Measurements from ENCODE around the gene LPP. TPM values are rescaled to one million over a fixed set of nuclear protein-coding genes. Genes with fewer than 3 reads are reported as not detected.

Gene LPP
- total and polyA plus RNA-seq, 2 donors from 2014 or later = 6.7 to 233 TPM

DNA sequence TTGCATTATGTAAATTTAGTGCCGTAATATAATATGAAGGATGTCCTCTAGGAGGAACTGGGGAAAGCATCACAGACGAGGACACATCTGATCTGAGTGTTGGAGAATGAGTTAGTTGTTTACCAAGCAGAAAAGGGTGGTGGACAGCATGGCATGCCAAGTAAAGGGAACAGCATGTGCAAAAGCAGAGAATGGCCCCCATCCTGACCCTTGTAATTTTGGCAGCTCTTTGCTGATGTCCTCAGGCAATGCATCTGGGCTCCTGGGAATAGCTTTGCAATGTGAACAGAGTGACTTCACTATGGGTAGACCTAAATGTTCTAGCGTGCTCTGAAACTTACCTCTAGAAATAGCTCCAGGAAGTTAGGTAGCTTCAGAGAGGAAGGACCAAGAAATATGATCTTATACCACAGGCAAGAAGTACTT is 263.3 kb downstream of the LPP start:
- TF ChIP-seq, protein P1, sequence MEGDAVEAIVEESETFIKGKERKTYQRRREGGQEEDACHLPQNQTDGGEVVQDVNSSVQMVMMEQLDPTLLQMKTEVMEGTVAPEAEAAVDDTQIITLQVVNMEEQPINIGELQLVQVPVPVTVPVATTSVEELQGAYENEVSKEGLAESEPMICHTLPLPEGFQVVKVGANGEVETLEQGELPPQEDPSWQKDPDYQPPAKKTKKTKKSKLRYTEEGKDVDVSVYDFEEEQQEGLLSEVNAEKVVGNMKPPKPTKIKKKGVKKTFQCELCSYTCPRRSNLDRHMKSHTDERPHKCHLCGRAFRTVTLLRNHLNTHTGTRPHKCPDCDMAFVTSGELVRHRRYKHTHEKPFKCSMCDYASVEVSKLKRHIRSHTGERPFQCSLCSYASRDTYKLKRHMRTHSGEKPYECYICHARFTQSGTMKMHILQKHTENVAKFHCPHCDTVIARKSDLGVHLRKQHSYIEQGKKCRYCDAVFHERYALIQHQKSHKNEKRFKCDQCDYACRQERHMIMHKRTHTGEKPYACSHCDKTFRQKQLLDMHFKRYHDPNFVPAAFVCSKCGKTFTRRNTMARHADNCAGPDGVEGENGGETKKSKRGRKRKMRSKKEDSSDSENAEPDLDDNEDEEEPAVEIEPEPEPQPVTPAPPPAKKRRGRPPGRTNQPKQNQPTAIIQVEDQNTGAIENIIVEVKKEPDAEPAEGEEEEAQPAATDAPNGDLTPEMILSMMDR (IDR thresholded peaks at IDR 0.05; ENCODE audit: borderline replicate concordance, extremely low read depth, insufficient read depth) = no peak
- no peaks in the 10 kb centered on the region for H3K4me1 ChIP-seq (ENCODE audit: control insufficient read depth in 2 of 3, insufficient read depth in 2 of 3, low read depth in 1 of 3, low read length in 3 of 3)
- H3K27ac ChIP-seq (ENCODE audit: low read depth in 2 of 2, low read length in 2 of 2) = no peak overlapping the region
- intact Hi-C loops (cut with DNase I) = no loop called here
- no peaks in the 10 kb centered on the region for H3K9me3 ChIP-seq (ENCODE audit: control insufficient read depth in 2 of 3, insufficient read depth in 1 of 3, low read length in 3 of 3)
- no peak overlapping the region for H3K4me3 ChIP-seq (ENCODE audit: low read length in 3 of 3)
- no peaks in the 10 kb centered on the region for H3K36me3 ChIP-seq (ENCODE audit: control insufficient read depth in 2 of 3, insufficient read depth in 3 of 3, low read length in 3 of 3)
- H3K27me3 ChIP-seq (ENCODE audit: control insufficient read depth, insufficient read depth, low read length) = no peaks in the 10 kb centered on the region
- FAIRE-seq = no peak
- H3K9ac ChIP-seq (ENCODE audit: low read length in 3 of 3) = no peak overlapping the region
- no peak for DNase-seq

DNA sequence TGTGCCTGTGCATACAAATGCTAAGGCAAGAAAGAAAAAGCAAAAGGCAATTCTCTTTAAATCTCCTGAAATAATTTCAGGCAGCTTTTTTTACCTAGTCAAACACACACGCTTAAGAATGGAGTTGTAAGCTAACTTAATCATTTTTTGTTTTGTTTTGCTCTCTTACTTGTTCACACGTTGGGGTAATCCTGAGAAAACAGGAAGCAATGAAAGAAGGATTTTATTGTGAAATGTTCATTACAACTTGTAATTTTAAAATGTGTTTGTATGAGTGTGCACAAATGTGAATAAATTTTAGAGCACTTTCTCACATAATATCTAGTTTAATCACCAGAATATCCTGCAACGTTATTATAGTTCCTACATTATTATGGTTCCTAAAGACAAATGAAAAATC is 263.8 kb downstream of the LPP start:
- no peak overlapping the region for H3K27ac ChIP-seq (ENCODE audit: low read depth in 2 of 2, low read length in 2 of 2)
- intact Hi-C loops (cut with DNase I) = no loop called here
- FAIRE-seq = no peak

DNA sequence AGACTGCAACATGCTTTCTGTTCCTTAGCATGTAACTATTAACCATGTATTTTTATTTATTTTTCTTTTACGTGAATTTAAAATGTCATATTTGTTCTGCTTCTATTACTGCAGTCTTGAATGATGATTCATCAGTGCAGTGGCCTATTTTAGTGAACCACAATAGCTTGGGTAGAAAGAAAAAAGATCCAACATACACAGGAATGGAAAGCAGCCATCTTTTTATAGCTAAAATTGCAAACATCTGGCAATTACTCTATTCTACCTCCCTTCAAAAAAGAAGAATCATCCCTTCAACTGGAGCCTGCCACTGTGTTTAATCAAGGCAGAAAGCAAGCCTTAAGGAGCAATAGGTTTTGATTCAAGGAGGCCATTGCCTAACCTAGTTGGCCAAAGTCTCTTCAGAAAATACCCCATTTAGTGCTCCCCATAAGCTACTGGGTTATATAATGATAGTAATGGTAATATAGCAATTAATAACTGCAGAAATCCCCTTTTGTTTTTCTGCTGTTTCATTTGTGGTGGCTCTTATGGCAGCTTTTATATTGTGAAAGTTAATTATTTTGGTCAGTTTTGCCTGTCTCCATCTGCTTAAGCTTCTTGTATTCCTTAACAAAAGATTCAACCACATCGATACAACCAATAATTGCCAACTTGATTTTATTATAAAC is 267.3 kb downstream of the LPP start:
- no peak overlapping the region for H3K9ac ChIP-seq (ENCODE audit: low read length in 3 of 3)
- TF ChIP-seq, protein P1 (IDR thresholded peaks at IDR 0.05; ENCODE audit: borderline replicate concordance, extremely low read depth, insufficient read depth) = no peak
- H3K4me3 ChIP-seq (ENCODE audit: low read length in 3 of 3) = no peak overlapping the region
- DNase-seq = no peak
- no peak for FAIRE-seq
- H3K9me3 ChIP-seq (ENCODE audit: control insufficient read depth in 2 of 3, insufficient read depth in 1 of 3, low read length in 3 of 3) = no peaks in the 10 kb centered on the region
- no peaks in the 10 kb centered on the region for H3K4me1 ChIP-seq (ENCODE audit: control insufficient read depth in 2 of 3, insufficient read depth in 2 of 3, low read depth in 1 of 3, low read length in 3 of 3)
- no peaks in the 10 kb centered on the region for H3K27me3 ChIP-seq (ENCODE audit: control insufficient read depth, insufficient read depth, low read length)
- no peak overlapping the region for H3K27ac ChIP-seq (ENCODE audit: low read depth in 2 of 2, low read length in 2 of 2)
- intact Hi-C loops (cut with DNase I) = no loop called here
- no peaks in the 10 kb centered on the region for H3K36me3 ChIP-seq (ENCODE audit: control insufficient read depth in 2 of 3, insufficient read depth in 3 of 3, low read length in 3 of 3)

More for the DNA sequence above, 263.8 kb downstream of the LPP start:
- TF ChIP-seq, protein P1 (IDR thresholded peaks at IDR 0.05; ENCODE audit: borderline replicate concordance, extremely low read depth, insufficient read depth) = no peak
- Histone ChIP-seq H3K4me1 (ENCODE audit: control insufficient read depth in 2 of 3, insufficient read depth in 2 of 3, low read depth in 1 of 3, low read length in 3 of 3) (no peaks in the 10 kb centered on the region), H3K9me3 (ENCODE audit: control insufficient read depth in 2 of 3, insufficient read depth in 1 of 3, low read length in 3 of 3) (no peaks in the 10 kb centered on the region), H3K9ac (ENCODE audit: low read length in 3 of 3) (no peak overlapping the region), H3K36me3 (ENCODE audit: control insufficient read depth in 2 of 3, insufficient read depth in 3 of 3, low read length in 3 of 3) (no peaks in the 10 kb centered on the region), H3K4me3 (ENCODE audit: low read length in 3 of 3) (no peak overlapping the region), H3K27me3 (ENCODE audit: control insufficient read depth, insufficient read depth, low read length) (no peaks in the 10 kb centered on the region)
- no peak for DNase-seq

Measured in kidney (tissue), 14 donors.